WTC11 (cell line): ENCODE measurements around the gene ITPR1.

Experiments used
- CTCF ChIP-seq: fragments of 200-600 bp; IDR thresholded peaks from 2 replicates; pipeline ENCODE4 v1.8.0; 2022; ENCODE audit warnings: antibody characterized with exemption
- MAX ChIP-seq: sonication (generic); formaldehyde crosslinking; IDR thresholded peaks from 2 replicates; pipeline ENCODE4 v1.8.0; 2022; ENCODE audit warnings: mild to moderate bottlenecking, missing genetic modification reagents

GRCh38 chr3:4464576-4464975 is 28.6 kb upstream of the ITPR1 start:
- no peak for TF ChIP-seq CTCF
- TF ChIP-seq MAX = no peak
